IPS DF 6.9 (cell line): ENCODE measurements around the gene NAAA.

Experiments
- DNase-seq: peaks from one replicate; pipeline ENCODE4 v3.0.0-alpha.2; 2013; ENCODE audit warnings: low read depth, low spot score
- H3K27ac ChIP-seq: one replicate; pipeline ENCODE4 v1.5.1; 2013; ENCODE audit warnings: low read length, control low read depth
- H3K27me3 ChIP-seq: 2 replicates; pipeline ENCODE4 v1.6.1; 2013; ENCODE audit warnings: mild to moderate bottlenecking, low read length; ENCODE audit not compliant: control insufficient read depth, insufficient read depth
- H3K36me3 ChIP-seq: 2 replicates; pipeline ENCODE4 v1.6.1; 2013; ENCODE audit warnings: low read length; ENCODE audit not compliant: control insufficient read depth, insufficient read depth
- H3K4me1 ChIP-seq: 2 replicates; pipeline ENCODE4 v1.6.1; 2013; ENCODE audit warnings: low read length; ENCODE audit not compliant: control insufficient read depth, insufficient read depth
- H3K4me3 ChIP-seq: 2 replicates; pipeline ENCODE4 v1.5.1; 2013; ENCODE audit warnings: mild to moderate bottlenecking, low read length
- H3K9me3 ChIP-seq: 2 replicates; pipeline ENCODE4 v1.6.1; 2013; ENCODE audit warnings: low read length, inconsistent platforms; ENCODE audit not compliant: control insufficient read depth, insufficient read depth
- WGBS: extraction: QIAGEN DNeasy Blood & Tissue Kit; methylation state at CpG from one replicate; pipeline ENCODE4 v1.1.7; 2013; ENCODE audit warnings: mixed read lengths, missing lambda C conversion rate; ENCODE audit not compliant: insufficient read length, insufficient coverage; 5-methylcytosine and 5-hydroxymethylcytosine counted together

The NAAA gene

GRCh38 chr4:75895744-75896314 lies 45.0 kb downstream of the NAAA start:
- DNase-seq: peak; percentile 55
- WGBS: no CpG with 5 or more reads among the region's 4 CpGs
- Histone ChIP-seq H3K4me1 (no peaks in the 10 kb centered on the region), H3K27me3 (no peaks in the 10 kb centered on the region), H3K4me3 (no peak overlapping the region), H3K9me3 (no peaks in the 10 kb centered on the region), H3K36me3 (no peaks in the 10 kb centered on the region), H3K27ac (no peak overlapping the region)

GRCh38 chr4:75892508-75892907 lies 48.3 kb downstream of the NAAA start:
- H3K9me3 ChIP-seq: no peaks in the 10 kb centered on the region
- DNase-seq: peak; percentile 16
- WGBS: no CpG with 5 or more reads among the region's 3 CpGs
- H3K27ac ChIP-seq: no peak overlapping the region
- no peak overlapping the region for H3K4me3 ChIP-seq
- no peaks in the 10 kb centered on the region for H3K27me3 ChIP-seq
- no peaks in the 10 kb centered on the region for H3K36me3 ChIP-seq
- no peaks in the 10 kb centered on the region for H3K4me1 ChIP-seq

GRCh38 chr4:75891611-75892010 lies 49.2 kb downstream of the NAAA start:
- no peaks in the 10 kb centered on the region for H3K4me1 ChIP-seq
- WGBS: no CpG with 5 or more reads among the region's 14 CpGs

GRCh38 chr4:75889537-75890199 lies 51.1 kb downstream of the NAAA start:
- H3K36me3 ChIP-seq: no peaks in the 10 kb centered on the region
- H3K9me3 ChIP-seq: no peaks in the 10 kb centered on the region
- H3K4me1 ChIP-seq: no peaks in the 10 kb centered on the region
- no CpG with 5 or more reads among the region's 9 CpGs for WGBS
- H3K27me3 ChIP-seq: no peaks in the 10 kb centered on the region
- no peak overlapping the region for H3K4me3 ChIP-seq
- DNase-seq: no peak
- no peak overlapping the region for H3K27ac ChIP-seq

More at GRCh38 chr4:75891611-75892010, 49.2 kb downstream of the NAAA start:
- Histone ChIP-seq H3K4me3 (no peak overlapping the region), H3K27ac (no peak overlapping the region), H3K9me3 (no peaks in the 10 kb centered on the region), H3K27me3 (no peaks in the 10 kb centered on the region), H3K36me3 (no peaks in the 10 kb centered on the region)
- DNase-seq: no peak

GRCh38 chr4:75886104-75886503 lies 54.7 kb downstream of the NAAA start:
- Histone ChIP-seq H3K9me3 (no peaks in the 10 kb centered on the region), H3K4me3 (no peak overlapping the region), H3K36me3 (no peaks in the 10 kb centered on the region), H3K27ac (no peak overlapping the region), H3K27me3 (no peaks in the 10 kb centered on the region), H3K4me1 (no peaks in the 10 kb centered on the region)
- no CpG with 5 or more reads among the region's 24 CpGs for WGBS
- DNase-seq: no peak

- no peak overlapping the region for H3K4me3 ChIP-seq
- no peaks in the 10 kb centered on the region for H3K9me3 ChIP-seq
- no peaks in the 10 kb centered on the region for H3K4me1 ChIP-seq
- no peaks in the 10 kb centered on the region for H3K27me3 ChIP-seq
- DNase-seq: no peak
- WGBS: no CpG with 5 or more reads among the region's 3 CpGs
- H3K36me3 ChIP-seq: no peaks in the 10 kb centered on the region
- H3K27ac ChIP-seq: no peak overlapping the region
These were observed 59.3 kb downstream of the NAAA start for GRCh38 chr4:75881476-75881875.

- H3K27me3 ChIP-seq: no peaks in the 10 kb centered on the region
- H3K36me3 ChIP-seq: no peaks in the 10 kb centered on the region
- no peaks in the 10 kb centered on the region for H3K4me1 ChIP-seq
- WGBS: no CpG with 5 or more reads among the region's 1 CpG
- H3K9me3 ChIP-seq: no peaks in the 10 kb centered on the region
- no peak overlapping the region for H3K27ac ChIP-seq
- no peak for DNase-seq
- H3K4me3 ChIP-seq: no peak overlapping the region
These were observed 60.5 kb downstream of the NAAA start for GRCh38 chr4:75880278-75880677.

GRCh38 chr4:75878246-75878756 lies 62.5 kb downstream of the NAAA start:
- H3K4me1 ChIP-seq: no peaks in the 10 kb centered on the region
- no peaks in the 10 kb centered on the region for H3K9me3 ChIP-seq
- DNase-seq: no peak
- H3K27me3 ChIP-seq: no peaks in the 10 kb centered on the region
- no CpG with 5 or more reads among the region's 6 CpGs for WGBS
- no peak overlapping the region for H3K27ac ChIP-seq
- no peak overlapping the region for H3K4me3 ChIP-seq
- H3K36me3 ChIP-seq: no peaks in the 10 kb centered on the region

GRCh38 chr4:75876218-75876617 lies 64.6 kb downstream of the NAAA start:
- Histone ChIP-seq H3K27me3 (no peaks in the 10 kb centered on the region), H3K27ac (no peak overlapping the region), H3K9me3 (no peaks in the 10 kb centered on the region), H3K36me3 (no peaks in the 10 kb centered on the region), H3K4me1 (no peaks in the 10 kb centered on the region), H3K4me3 (no peak overlapping the region)
- DNase-seq: no peak
- no CpG with 5 or more reads among the region's 18 CpGs for WGBS

- Histone ChIP-seq H3K4me3 (no peak overlapping the region), H3K27me3 (no peaks in the 10 kb centered on the region), H3K36me3 (no peaks in the 10 kb centered on the region), H3K27ac (no peak overlapping the region), H3K9me3 (no peaks in the 10 kb centered on the region), H3K4me1 (no peaks in the 10 kb centered on the region)
- WGBS: no CpG with 5 or more reads among the region's 3 CpGs
- no peak for DNase-seq
These were observed 71.7 kb downstream of the NAAA start for GRCh38 chr4:75869100-75869499.

- no CpG with 5 or more reads among the region's 3 CpGs for WGBS
- no peaks in the 10 kb centered on the region for H3K36me3 ChIP-seq
- H3K9me3 ChIP-seq: no peaks in the 10 kb centered on the region
- no peaks in the 10 kb centered on the region for H3K27me3 ChIP-seq
- H3K4me1 ChIP-seq: no peaks in the 10 kb centered on the region
- no peak overlapping the region for H3K4me3 ChIP-seq
- DNase-seq: no peak
- H3K27ac ChIP-seq: no peak overlapping the region
These were observed 73.7 kb downstream of the NAAA start for GRCh38 chr4:75867130-75867529.
